MCF 10A (cell line): Measurements from ENCODE around the gene ALDH4A1. TPM values are rescaled to one million over a fixed set of nuclear protein-coding genes. Genes with fewer than 3 reads are reported as not detected.

Experiments
- BruUV-seq: library from RNA; stranded (reverse); fragments of 400-500 nt; replicated peaks from 2 replicates; lab custom pipeline; 2021; lab: Mats Ljungman, UMichigan
- CTCF ChIA-PET: fragments of 300-600 bp; sonication (Branson Sonifier 250); formaldehyde crosslinking; extraction: SDS; loops from one replicate; lab custom pipeline; 2021; ENCODE audit warnings: antibody characterized with exemption, inconsistent platforms; lab: Yijun Ruan, JAX
- POLR2A ChIA-PET: fragments of 300-600, 350-650 bp; sonication (Branson Sonifier 250); formaldehyde crosslinking; extraction: SDS; loops from one replicate; lab custom pipeline; 2020; ENCODE audit warnings: antibody characterized with exemption, inconsistent platforms; lab: Yijun Ruan, JAX
- DNase-seq: peaks from one replicate; pipeline ENCODE4 v3.0.0-alpha.2; 2018; ENCODE audit not compliant: unreplicated experiment
- H3K27ac Mint-ChIP-seq: one replicate; pipeline ENCODE4 v1.8.0; 2022; ENCODE audit warnings: mild to moderate bottlenecking, low read depth, mixed read lengths; ENCODE audit not compliant: unreplicated experiment
- H3K27me3 Mint-ChIP-seq: one replicate; pipeline ENCODE4 v1.8.0; 2022; ENCODE audit warnings: mixed read lengths; ENCODE audit not compliant: insufficient read depth, unreplicated experiment
- H3K36me3 Mint-ChIP-seq: one replicate; pipeline ENCODE4 v1.8.0; 2022; ENCODE audit warnings: mild to moderate bottlenecking, moderate library complexity, mixed read lengths; ENCODE audit not compliant: insufficient read depth, unreplicated experiment
- H3K4me1 Mint-ChIP-seq: one replicate; pipeline ENCODE4 v1.8.0; 2022; ENCODE audit warnings: mixed read lengths; ENCODE audit not compliant: insufficient read depth, unreplicated experiment
- H3K4me3 Mint-ChIP-seq: one replicate; pipeline ENCODE4 v1.8.0; 2022; ENCODE audit warnings: mild to moderate bottlenecking, moderate library complexity, mixed read lengths; ENCODE audit not compliant: unreplicated experiment
- H3K9me3 Mint-ChIP-seq: one replicate; pipeline ENCODE4 v1.8.0; 2022; ENCODE audit warnings: mixed read lengths; ENCODE audit not compliant: unreplicated experiment
- CTCF ChIP-seq: fragments of 200-600 bp; IDR thresholded peaks from one replicate; pipeline ENCODE4 v1.8.0; 2022; ENCODE audit warnings: antibody characterized with exemption, mild to moderate bottlenecking; ENCODE audit not compliant: unreplicated experiment
- intact Hi-C: fragments of 100-400 bp; cut with micrococcal nuclease; formaldehyde crosslinking; loops from 2 replicates; pipeline ENCODE4 v1.14.1; 2022
- total RNA-seq: library from RNA; stranded (reverse); gene quantifications from 2 replicates; pipeline ENCODE4 v1.2.3, GENCODE V29; 2022

ALDH4A1 gene
- total RNA-seq, 1 experiment from 2014 or later: 6.3 TPM

DNA sequence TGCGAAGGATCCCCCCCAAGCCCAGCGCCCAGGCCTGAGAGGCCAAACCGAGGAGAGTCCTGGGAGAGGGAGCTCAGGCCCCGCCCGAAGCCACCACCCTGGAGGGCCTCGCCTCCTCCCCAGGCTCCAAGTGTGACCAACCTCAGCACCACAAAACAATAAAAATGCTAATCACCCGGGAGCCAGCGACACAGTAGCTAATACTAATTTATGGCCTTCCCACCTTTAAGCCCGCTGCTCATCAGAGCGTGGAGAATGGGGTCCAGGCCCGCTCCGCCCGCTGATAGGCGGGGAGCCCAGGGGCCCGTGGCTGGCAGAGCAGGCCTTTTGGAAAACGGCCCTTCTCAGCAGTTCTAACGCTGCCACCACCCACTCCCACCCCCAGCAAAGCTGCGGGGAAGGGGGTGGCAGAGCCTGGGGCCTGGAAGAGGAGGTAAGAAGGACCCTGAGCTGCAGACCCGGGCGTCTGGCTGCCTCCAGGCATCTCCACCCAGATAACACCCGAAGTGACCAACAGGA lies 22.5 kb downstream of the ALDH4A1 start:
- no TSS peak for BruUV-seq
- no peak for TF ChIP-seq CTCF
- no peak for DNase-seq

DNA sequence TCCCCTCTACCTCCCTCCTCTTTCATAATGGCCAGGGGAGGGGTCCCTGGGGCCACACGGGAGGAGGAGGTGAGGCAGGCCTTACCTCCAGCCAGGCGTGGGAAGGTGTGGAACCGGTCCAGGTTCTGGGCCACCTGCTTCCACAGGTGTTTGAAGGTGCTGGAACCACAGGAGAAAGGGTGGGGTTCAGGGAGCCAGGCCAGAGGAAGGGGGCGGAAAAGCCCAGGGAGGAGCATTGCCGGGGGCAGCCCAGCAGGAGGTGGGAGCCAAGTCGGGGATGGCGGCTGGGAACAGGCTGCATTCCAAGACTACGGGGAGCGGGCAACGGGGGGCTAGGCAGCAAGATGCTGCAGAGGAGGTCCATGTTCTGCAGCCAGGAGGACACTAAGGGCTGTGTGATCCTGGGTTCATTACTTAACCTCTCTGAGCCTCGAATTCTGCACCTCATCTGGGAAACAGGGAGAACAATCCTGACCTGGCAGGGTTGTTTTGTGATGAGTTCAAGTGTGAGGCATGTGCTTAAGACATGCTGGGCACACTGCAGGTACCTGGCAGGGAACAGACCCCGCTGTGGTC lies 23.1 kb downstream of the ALDH4A1 start:
- no peak overlapping the region for H3K27ac Mint-ChIP-seq
- DNase-seq: no peak
- ChIA-PET CTCF (interaction anchor here (0.5 to 0.7 kb wide), 3 partner anchors 134 to 280 kb away, joined by 3 read pairs; no protein-coding TSS in a partner anchor), POLR2A (no interaction called here)
- intact Hi-C loops: no loop called here
- H3K4me1 Mint-ChIP-seq: no peaks in the 10 kb centered on the region
- H3K27me3 Mint-ChIP-seq: no peaks in the 10 kb centered on the region
- BruUV-seq: no TSS peak
- no peaks in the 10 kb centered on the region for H3K36me3 Mint-ChIP-seq
- H3K4me3 Mint-ChIP-seq: no peak overlapping the region
- no peak for TF ChIP-seq CTCF
- no peaks in the 10 kb centered on the region for H3K9me3 Mint-ChIP-seq

More for the DNA sequence above, 22.5 kb downstream of the ALDH4A1 start:
- ChIA-PET POLR2A (no interaction called here), CTCF (interaction anchor here (0.5 to 0.7 kb wide), 3 partner anchors 135 to 279 kb away, joined by 3 read pairs; no protein-coding TSS in a partner anchor)
- Mint-ChIP-seq H3K4me1 (no peaks in the 10 kb centered on the region), H3K36me3 (no peaks in the 10 kb centered on the region), H3K4me3 (no peak overlapping the region), H3K9me3 (no peaks in the 10 kb centered on the region), H3K27me3 (no peaks in the 10 kb centered on the region), H3K27ac (no peak overlapping the region)
- intact Hi-C loops: no loop called here

- intact Hi-C loops: no loop called here
- no peak overlapping the region for H3K4me3 Mint-ChIP-seq
- H3K4me1 Mint-ChIP-seq: no peaks in the 10 kb centered on the region
- CTCF ChIA-PET: no interaction called here
- no TSS peak for BruUV-seq
- DNase-seq: no peak
- no peaks in the 10 kb centered on the region for H3K27me3 Mint-ChIP-seq
- no peaks in the 10 kb centered on the region for H3K36me3 Mint-ChIP-seq
- no peak overlapping the region for H3K27ac Mint-ChIP-seq
- POLR2A ChIA-PET: no interaction called here
- H3K9me3 Mint-ChIP-seq: no peaks in the 10 kb centered on the region
- no peak for TF ChIP-seq CTCF
Measured at GRCh38 chr1:18878538-18879214, 23.7 kb downstream of the ALDH4A1 start.

- intact Hi-C loops: no loop called here
- no peak overlapping the region for H3K4me3 Mint-ChIP-seq
- no peak overlapping the region for H3K27ac Mint-ChIP-seq
- ChIA-PET CTCF (no interaction called here), POLR2A (no interaction called here)
- H3K36me3 Mint-ChIP-seq: no peaks in the 10 kb centered on the region
- H3K27me3 Mint-ChIP-seq: no peaks in the 10 kb centered on the region
- H3K4me1 Mint-ChIP-seq: no peaks in the 10 kb centered on the region
- H3K9me3 Mint-ChIP-seq: no peaks in the 10 kb centered on the region
- no TSS peak for BruUV-seq
- no peak for DNase-seq
- no peak for TF ChIP-seq CTCF
Measured at GRCh38 chr1:18877282-18877681, 25.1 kb downstream of the ALDH4A1 start.
